HPDE6-E6E7 (cell line): ENCODE data around the gene TRMT6.
A peak's percentile ranks its signal among the peaks of the same experiment; 100 is the strongest.

Experiments used
- DNase-seq: peaks from one replicate; pipeline ENCODE4 v3.0.0; 2011; ENCODE audit warnings: missing footprints; ENCODE audit errors: extremely low spot score

The TRMT6 gene

GRCh38 chr20:5949943-5950270 lies 426 bp downstream of the TRMT6 start:
- peak; percentile 32 for DNase-seq

- DNase-seq: no peak
Observed at GRCh38 chr20:5947276-5947675, 3.1 kb downstream of the TRMT6 start.

GRCh38 chr20:5945963-5946362 lies 4.4 kb downstream of the TRMT6 start:
- DNase-seq: peak; percentile 42

- DNase-seq: no peak
Observed at GRCh38 chr20:5938456-5939029, 11.8 kb downstream of the TRMT6 start.

- no peak for DNase-seq
Observed at GRCh38 chr20:5936238-5936637, 14.1 kb downstream of the TRMT6 start.

GRCh38 chr20:5935384-5935783 lies 14.9 kb downstream of the TRMT6 start:
- no peak for DNase-seq

- peak; percentile 63 for DNase-seq
Observed at GRCh38 chr20:5933802-5934436, 16.4 kb downstream of the TRMT6 start.

- no peak for DNase-seq
Observed at GRCh38 chr20:5932796-5933195, 17.5 kb downstream of the TRMT6 start.

- DNase-seq: no peak
Observed at GRCh38 chr20:5931411-5931810, 18.9 kb downstream of the TRMT6 start.

- DNase-seq: no peak
Observed at GRCh38 chr20:5928836-5929715, 21.3 kb downstream of the TRMT6 start.

GRCh38 chr20:5927749-5928462 lies 22.4 kb downstream of the TRMT6 start:
- no peak for DNase-seq

GRCh38 chr20:5925551-5925950 lies 24.8 kb downstream of the TRMT6 start:
- DNase-seq: no peak

GRCh38 chr20:5923493-5923892 lies 26.8 kb downstream of the TRMT6 start:
- no peak for DNase-seq

GRCh38 chr20:5920581-5920980 lies 29.8 kb downstream of the TRMT6 start:
- DNase-seq: no peak

GRCh38 chr20:5919626-5920544 lies 30.4 kb downstream of the TRMT6 start:
- no peak for DNase-seq

GRCh38 chr20:5918856-5919625 lies 31.3 kb downstream of the TRMT6 start:
- peak; percentile 96 for DNase-seq

GRCh38 chr20:5914859-5915258 lies 35.5 kb downstream of the TRMT6 start:
- DNase-seq: no peak

- DNase-seq: no peak
Observed at GRCh38 chr20:5913166-5913565, 37.2 kb downstream of the TRMT6 start.

GRCh38 chr20:5910186-5910585 lies 40.1 kb downstream of the TRMT6 start:
- no peak for DNase-seq

- DNase-seq: no peak
Observed at GRCh38 chr20:5908981-5909380, 41.4 kb downstream of the TRMT6 start.

- DNase-seq: no peak
Observed at GRCh38 chr20:5900908-5901307, 49.4 kb downstream of the TRMT6 start.
